ENCODE data around the gene SP3.

DNA sequence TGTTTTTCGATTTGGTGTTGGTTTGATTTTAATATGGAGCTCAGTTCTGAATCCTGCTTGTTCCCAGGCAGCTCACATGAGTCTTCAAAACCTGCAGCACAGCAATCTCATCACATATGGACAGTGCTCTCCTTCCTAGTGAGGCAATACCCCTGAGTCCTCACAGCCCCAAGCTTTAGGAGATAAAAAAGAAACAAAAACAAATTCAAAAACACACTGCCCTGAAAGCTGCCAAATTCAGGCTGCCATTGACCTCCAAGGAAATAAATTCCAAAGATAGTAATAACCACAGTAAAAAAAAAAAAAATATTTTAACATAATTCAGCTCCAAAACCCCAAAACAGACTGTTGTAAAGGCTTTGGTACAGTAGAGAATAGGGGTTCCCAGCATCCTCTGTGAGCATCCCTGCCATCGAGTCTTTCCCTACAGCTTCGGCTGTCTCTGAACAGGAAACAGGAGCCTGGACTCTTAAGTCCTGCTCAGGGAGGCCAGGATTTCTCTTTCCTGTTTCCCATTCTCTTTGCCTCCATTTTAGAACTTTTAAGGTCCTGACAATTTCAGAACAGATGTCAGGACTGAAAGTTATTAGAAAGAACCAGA is 14.7 kb upstream of the SP3 start:
- TF ChIP-seq, protein P1, sequence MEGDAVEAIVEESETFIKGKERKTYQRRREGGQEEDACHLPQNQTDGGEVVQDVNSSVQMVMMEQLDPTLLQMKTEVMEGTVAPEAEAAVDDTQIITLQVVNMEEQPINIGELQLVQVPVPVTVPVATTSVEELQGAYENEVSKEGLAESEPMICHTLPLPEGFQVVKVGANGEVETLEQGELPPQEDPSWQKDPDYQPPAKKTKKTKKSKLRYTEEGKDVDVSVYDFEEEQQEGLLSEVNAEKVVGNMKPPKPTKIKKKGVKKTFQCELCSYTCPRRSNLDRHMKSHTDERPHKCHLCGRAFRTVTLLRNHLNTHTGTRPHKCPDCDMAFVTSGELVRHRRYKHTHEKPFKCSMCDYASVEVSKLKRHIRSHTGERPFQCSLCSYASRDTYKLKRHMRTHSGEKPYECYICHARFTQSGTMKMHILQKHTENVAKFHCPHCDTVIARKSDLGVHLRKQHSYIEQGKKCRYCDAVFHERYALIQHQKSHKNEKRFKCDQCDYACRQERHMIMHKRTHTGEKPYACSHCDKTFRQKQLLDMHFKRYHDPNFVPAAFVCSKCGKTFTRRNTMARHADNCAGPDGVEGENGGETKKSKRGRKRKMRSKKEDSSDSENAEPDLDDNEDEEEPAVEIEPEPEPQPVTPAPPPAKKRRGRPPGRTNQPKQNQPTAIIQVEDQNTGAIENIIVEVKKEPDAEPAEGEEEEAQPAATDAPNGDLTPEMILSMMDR (IDR thresholded peaks at IDR 0.05) = no peak
- no peak for TF ChIP-seq POLR2AphosphoS5 (IDR thresholded peaks at IDR 0.05; ENCODE audit: low read depth, low read length)
- TF ChIP-seq, protein P2, sequence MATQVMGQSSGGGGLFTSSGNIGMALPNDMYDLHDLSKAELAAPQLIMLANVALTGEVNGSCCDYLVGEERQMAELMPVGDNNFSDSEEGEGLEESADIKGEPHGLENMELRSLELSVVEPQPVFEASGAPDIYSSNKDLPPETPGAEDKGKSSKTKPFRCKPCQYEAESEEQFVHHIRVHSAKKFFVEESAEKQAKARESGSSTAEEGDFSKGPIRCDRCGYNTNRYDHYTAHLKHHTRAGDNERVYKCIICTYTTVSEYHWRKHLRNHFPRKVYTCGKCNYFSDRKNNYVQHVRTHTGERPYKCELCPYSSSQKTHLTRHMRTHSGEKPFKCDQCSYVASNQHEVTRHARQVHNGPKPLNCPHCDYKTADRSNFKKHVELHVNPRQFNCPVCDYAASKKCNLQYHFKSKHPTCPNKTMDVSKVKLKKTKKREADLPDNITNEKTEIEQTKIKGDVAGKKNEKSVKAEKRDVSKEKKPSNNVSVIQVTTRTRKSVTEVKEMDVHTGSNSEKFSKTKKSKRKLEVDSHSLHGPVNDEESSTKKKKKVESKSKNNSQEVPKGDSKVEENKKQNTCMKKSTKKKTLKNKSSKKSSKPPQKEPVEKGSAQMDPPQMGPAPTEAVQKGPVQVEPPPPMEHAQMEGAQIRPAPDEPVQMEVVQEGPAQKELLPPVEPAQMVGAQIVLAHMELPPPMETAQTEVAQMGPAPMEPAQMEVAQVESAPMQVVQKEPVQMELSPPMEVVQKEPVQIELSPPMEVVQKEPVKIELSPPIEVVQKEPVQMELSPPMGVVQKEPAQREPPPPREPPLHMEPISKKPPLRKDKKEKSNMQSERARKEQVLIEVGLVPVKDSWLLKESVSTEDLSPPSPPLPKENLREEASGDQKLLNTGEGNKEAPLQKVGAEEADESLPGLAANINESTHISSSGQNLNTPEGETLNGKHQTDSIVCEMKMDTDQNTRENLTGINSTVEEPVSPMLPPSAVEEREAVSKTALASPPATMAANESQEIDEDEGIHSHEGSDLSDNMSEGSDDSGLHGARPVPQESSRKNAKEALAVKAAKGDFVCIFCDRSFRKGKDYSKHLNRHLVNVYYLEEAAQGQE (IDR thresholded peaks at IDR 0.05; ENCODE audit: insufficient read depth in 1 of 2, low read depth in 2 of 2, low read length in 1 of 2) = no peak
- no peak for TF ChIP-seq SIN3A (IDR thresholded peaks at IDR 0.05; ENCODE audit: borderline replicate concordance, insufficient read depth, low read depth, low read length)
- no peak for TF ChIP-seq TCF7L2 (IDR thresholded peaks at IDR 0.05; ENCODE audit: low read depth, low read length)

Measured in Panc1 (cell line).